GM12865 (cell line): Measurements from ENCODE around the gene TNS2.
A peak's percentile ranks its signal among the peaks of the same experiment; 100 is the strongest.

Experiments used
- DNase-seq: peaks from one replicate; pipeline ENCODE4 v3.0.0; 2010; ENCODE audit warnings: low read depth
- H3K4me3 ChIP-seq: 2 replicates; pipeline ENCODE4 v1.5.1; 2011; ENCODE audit warnings: mild to moderate bottlenecking, low read depth, low read length, control low read depth
- CTCF ChIP-seq: IDR thresholded peaks from 2 replicates; pipeline ENCODE4 v1.5.1; 2011; ENCODE audit warnings: low read length, control low read depth, low read depth, inconsistent platforms; ENCODE audit not compliant: insufficient read depth; ENCODE audit errors: missing control alignments

Gene TNS2

GRCh38 chr12:53098354-53098981 lies 48.6 kb downstream of the TNS2 start:
- DNase-seq, result no peak
- H3K4me3 ChIP-seq, result peak overlapping the region; percentile 48
- no peak for TF ChIP-seq CTCF

- peak; percentile 83 for DNase-seq
- peak; percentile 90 for TF ChIP-seq CTCF
- H3K4me3 ChIP-seq, result no peak overlapping the region
Observed at GRCh38 chr12:53099071-53099882, 49.4 kb downstream of the TNS2 start.

- TF ChIP-seq CTCF, result no peak
- no peak overlapping the region for H3K4me3 ChIP-seq
- no peak for DNase-seq
Observed at GRCh38 chr12:53100466-53101151, 50.7 kb downstream of the TNS2 start.

GRCh38 chr12:53101266-53101665 lies 51.4 kb downstream of the TNS2 start:
- H3K4me3 ChIP-seq, result no peak overlapping the region
- TF ChIP-seq CTCF, result no peak
- DNase-seq, result no peak

- TF ChIP-seq CTCF, result no peak
- DNase-seq, result no peak
- H3K4me3 ChIP-seq, result no peak overlapping the region
Observed at GRCh38 chr12:53101931-53102781, 52.3 kb downstream of the TNS2 start.

- DNase-seq, result peak; percentile 85
- no peak within 1 kb of the TSS for H3K4me3 ChIP-seq
- no peak for TF ChIP-seq CTCF
Observed at GRCh38 chr12:53102883-53103807, 53.3 kb downstream of the TNS2 start, which contains the start of gene SOAT2. Gene SOAT2, plus strand, starts transcription at chr12:53103486. Its CDS starts 92 bp downstream, at chr12:53103578.
